ENCODE results near the gene NR1H3.

Gene NR1H3

DNA sequence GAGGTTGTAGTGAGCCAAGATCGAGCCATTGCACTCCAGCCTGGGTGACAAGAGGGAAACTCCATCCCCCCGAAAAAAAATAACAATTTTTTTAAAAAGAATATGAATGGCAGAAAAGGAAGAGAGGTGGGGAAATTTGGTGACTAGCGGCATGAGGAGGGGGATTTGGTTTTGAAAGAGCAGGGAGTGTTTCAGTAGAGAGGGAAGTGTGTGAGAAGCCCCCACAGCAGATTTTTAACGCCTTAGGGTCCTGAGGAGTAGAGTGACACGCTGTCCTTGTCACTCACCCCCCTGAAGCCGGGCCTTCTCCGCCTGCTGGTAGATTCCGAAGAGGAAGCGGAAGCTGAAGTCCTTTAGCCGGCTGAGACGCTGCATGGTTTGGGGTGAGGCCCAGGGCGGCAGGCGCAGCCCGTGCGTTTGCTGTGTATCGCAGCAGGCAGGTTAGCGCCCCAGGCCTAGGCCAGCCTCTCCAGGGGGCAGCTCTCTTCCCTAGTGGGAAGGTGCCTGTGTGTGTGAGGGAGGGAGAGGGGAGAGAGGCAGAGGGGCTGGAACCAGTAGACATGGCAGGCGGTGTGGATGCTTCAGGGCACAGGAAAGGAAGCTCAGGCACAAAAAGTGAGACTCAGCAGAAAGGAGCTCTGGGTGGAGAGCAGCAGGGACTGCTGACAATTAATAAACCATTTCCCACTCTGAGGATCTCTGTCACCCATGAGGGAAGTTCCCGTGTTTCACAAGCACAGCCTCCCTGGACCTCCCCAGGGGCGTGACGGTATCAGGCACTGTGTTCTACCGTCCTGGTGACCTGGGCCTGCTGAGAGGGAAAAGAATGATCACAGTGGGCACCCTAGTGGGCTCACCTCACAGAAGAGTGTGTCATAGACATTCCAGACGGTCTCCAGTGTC, 13.1 kb upstream of the NR1H3 start:
- DNase-seq = no peak

DNA sequence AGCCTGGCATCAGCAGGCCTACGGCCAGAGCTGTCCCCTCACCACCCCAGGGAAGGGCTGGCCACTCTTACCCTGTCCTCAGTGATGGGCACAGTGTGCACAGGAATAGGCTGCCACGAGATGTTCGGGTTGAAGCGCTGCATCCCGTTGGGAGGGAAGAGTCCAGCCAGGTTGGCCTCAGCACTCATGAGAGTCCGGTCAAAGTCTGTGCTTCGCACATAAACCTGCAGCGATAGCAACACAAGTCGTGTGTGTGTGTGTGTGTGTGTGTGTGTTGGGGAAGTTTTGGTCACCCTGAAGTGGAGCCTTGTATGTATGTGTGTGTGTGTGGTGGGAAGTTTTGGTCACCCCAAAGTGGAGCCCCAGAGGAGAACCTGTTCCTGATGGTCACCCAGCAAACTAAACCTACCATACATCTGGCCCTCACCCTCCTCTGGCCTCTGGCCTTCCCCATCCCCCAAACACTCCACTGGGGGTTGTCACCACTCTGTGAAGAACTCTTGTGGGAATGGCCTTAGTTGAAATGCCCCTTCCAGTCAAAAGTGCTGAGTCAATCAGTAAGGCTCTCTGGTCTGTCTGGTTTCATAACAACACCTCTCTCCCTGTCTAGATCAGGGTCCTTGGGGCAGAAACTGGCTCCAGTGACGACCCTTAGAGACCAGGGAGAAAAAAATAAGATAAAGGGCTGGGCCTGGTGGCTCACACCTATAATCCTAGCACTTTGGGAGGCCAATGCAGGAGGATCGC, 12.0 kb upstream of the NR1H3 start:
- DNase-seq = no peak

DNA sequence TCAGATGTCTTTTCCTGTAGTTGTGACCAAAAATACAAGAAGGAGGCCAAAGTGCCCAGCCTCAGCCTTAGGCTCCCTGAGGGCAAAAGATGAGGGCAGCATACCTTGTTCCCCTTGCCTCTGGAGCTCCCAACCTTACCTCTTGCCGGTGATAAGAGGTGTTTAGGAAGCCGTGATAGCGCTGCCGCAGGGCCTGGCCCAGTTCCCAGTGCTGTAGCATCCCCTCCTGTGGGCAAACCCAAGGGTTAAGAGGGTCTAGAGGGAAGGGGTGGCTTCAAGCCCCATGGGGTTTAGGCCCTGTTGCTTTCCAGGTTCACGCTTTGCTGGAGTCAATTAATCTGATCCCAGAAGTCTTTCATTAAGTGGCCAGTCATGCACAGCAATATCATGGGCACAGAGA, 10.3 kb upstream of the NR1H3 start:
- DNase-seq = no peak

DNA sequence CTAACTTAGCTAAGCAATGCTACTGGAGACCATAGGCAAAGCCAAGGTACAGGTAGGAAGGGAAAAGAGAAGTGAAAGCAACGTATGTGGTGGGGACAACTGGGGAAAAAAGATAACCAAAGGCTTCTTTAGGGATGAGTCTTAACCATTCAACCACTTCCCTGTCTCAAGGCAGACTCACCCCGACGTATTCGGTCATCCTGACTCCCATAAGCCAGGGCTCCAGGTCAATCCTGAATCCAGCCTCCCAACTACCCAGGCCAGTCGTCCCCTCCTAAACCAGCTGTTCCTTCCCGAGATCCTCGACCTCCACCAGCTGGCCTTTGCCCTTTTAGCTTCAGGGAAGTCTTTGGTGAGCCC, 9.5 kb upstream of the NR1H3 start:
- DNase-seq = no peak

DNA sequence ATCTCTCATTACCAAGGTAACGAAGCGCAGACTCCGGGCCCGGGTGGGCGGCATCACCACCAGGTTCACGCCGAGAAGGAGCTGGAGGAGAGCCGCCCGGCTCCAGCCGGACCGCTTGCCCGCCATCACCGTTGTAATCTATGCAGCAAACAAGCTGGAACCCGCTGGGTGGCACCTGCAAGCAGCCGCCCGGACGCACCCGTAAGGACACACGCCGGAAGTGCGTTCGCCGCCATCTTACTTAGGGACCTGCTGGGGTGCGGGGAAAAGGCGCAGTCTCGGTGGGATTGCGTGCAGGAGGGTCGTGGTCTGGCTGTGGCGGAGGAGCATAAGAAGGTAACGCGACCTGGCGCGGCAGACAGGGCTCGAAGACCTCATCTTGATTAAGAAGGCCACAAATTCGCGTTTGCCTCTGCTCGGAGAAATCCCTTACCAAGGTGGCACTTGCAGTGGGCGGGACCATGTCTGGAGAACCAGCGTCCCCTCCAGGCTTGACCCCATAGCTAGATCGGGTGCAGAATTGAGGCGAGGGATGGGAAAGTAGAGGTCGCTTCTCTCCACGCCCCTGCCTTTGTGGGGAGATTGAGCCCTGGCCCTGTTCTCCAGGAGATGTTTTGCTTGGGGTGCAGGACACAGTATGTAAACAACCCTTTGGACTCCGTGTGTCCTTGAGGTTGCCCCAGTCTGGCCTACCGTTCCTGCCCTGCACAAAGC, 9.0 kb upstream of the NR1H3 start, which contains the start of gene ACP2:
Gene ACP2 (minus strand): TSS at position 151 of the 714 bp plus-strand sequence. CDS start 25 bp downstream, at position 126.
- DNase-seq = peak; percentile 92

DNA sequence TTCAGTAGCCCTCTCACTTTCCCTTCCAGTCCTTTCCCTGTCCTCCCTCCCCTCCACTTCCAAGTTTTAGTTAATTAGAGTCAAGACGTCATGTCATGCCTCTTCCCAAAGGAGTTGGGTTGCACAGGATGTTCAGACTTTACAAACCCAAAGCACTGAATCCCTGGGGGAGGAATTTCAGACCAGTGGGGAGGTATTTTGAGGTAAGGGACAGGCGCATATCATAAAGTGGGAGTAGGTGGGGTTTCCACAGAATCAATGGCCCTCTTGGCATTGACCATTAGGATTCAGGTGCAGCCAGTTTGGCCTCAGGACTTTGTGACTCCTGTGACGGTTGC, 8.4 kb upstream of the NR1H3 start:
- DNase-seq = no peak

DNA sequence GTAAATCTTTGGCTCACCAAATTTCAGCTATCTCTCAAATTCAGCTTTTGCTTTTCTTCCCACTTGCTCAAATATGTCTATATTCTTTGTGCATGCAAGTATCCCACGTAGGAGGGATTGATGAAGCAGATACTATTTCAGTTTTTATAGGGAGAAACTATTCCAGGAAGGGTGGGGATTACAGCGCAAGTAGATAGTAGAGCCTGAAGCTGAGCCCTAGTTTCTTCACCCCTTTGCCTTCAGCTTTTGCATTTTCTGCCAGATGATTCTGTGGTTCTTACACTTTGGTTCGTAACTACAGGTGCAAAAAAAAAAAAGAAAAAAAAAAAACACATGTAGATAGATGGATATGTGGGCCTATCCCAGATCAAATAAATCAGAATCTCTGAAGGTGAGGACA, 6.0 kb upstream of the NR1H3 start:
- no peak for DNase-seq

DNA sequence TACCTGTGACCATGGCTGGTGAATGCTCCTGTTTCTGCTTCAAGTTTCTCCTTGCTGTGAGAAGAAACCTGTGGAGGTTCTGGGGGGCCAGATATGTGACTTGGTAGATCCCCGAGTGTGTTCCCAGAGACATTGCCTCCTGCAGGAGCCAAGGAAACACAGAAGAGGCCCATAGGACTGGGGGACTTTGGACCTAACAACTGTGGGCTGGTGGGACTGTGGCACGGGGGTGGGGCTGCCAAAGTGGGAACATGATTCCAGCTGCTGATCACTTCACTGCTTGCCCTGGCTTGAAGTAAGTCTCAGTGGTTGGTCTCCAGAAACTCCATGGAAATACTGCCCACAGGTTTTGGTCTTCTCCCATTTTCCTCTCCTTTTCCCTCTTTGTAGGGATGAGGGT, 4.1 kb upstream of the NR1H3 start:
- DNase-seq = no peak

DNA sequence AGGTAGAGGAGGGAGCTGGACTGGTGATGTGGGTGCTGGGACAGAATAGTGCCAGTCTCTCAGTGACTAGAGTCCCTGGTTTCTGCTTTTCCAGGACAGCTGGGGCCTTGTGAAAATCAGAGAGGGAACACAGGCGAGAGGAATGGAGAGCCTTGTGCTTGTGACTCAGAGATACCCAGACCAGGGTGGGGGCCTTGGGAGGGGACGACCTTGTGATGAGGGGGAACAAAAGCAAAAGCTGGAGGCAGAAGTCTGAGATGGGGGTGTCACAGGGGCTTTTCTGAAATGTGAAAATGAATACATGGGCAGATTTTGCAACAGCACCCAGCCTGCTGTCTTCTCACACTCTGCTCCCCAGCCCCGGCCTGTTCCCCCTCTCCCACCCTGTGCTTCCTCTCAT, 3.4 kb upstream of the NR1H3 start:
- no peak for DNase-seq

DNA sequence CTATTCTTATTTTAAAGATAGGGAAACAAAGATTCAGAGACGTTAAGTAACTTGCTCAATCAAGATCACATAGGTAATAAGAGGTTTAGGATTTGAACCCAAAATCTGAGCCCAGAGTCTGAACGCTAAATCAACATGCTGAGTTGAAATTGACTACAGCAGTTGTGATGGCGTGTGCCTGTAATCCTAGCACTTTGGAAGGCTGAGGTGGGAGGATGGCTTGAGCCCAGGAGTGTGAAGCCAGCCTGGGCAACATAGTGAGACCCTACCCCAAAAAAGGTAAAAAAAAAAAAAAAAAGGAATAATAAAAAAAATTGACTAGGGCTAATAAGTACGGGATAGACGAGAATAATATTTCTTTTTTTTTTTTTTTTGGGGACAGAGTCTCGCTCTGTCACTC, 1.4 kb upstream of the NR1H3 start:
- no peak for DNase-seq

DNA sequence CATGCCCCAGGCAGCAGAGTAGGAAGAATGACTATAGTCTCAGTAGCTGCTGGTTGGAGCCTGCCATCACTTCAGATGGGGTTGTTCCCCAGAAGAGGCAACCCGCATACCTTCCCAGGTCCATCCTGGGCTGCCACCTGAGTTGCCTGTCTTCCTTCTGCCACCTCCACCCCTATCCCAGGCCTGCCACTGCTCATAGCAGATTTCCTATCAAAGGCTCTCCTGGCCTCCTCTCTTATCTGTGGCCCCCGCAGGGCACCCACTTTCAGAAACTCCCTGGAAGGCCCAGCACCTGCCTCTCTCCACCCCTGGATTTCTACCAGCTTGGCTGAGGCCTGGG, 649 bp upstream of the NR1H3 start:
- no peak for DNase-seq

DNA sequence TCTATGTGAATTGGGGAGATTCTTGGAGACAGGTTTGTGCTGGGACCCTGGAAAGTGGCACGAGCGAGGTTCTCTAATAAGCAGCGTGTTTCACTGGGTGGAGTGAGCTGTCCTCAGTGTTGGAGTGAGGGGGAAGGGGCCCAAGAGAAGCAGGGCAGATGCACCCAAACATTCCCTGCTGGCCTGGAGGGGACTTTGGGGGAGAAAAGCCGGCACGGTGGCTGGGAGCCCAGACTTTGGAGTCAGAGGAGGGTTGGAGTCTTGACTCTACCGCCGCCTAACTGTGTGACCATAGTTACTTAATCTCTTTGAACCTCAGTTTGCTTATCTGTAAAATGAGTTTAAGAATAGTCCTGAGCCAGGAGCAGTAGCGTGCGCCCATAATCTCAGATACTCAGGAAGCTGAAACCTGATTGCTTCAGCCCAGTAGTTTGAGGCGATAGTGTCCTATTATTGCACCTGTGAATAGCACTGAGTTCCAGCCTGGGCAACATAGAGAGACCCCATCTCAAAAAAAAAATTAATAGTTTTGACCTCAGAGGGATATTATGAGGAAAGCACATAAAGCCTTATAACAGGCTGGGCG, 614 bp downstream of the NR1H3 start:
- no peak for DNase-seq

DNA sequence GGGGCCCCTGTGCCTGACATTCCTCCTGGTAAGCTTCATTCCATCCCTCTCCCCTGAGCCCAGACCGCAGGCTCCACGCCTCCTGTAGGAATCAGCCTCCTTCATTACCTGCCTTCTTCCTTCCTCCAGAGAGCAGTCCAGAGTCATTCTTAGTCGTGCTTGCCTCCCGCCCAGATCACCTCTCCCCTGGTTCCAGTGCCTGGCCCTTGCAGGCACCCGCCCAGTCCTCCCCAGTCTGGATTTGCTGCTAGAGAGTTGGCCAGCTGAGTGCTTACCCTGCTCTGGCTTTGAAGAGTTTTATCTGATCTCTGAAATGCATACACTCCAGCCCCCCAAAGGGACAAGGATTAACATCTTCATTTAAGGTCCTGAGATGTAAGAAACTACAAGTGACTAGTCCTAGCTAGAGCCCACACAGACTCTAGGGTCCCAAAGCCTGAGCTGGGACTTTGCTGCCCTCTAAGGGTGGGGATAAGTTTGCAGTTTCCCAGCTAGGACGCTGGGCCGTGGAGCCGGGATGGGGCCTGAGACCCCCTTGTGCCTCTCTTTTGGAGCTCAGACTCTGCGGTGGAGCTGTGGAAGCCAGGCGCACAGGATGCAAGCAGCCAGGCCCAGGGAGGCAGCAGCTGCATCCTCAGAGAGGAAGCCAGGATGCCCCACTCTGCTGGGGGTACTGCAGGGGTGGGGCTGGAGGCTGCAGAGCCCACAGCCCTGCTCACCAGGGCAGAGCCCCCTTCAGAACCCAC, 1.6 kb downstream of the NR1H3 start:
- peak; percentile 46 for DNase-seq

DNA sequence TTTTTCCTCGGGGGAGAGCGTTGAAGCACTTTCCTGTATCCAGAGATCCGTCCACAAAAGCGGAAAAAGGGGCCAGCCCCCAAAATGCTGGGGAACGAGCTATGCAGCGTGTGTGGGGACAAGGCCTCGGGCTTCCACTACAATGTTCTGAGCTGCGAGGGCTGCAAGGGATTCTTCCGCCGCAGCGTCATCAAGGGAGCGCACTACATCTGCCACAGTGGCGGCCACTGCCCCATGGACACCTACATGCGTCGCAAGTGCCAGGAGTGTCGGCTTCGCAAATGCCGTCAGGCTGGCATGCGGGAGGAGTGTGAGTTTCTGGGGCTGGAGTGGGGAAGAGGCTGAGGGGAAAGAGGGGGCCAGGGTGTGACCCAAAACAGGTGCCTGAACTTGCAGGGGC, 2.6 kb downstream of the NR1H3 start:
- DNase-seq = no peak

DNA sequence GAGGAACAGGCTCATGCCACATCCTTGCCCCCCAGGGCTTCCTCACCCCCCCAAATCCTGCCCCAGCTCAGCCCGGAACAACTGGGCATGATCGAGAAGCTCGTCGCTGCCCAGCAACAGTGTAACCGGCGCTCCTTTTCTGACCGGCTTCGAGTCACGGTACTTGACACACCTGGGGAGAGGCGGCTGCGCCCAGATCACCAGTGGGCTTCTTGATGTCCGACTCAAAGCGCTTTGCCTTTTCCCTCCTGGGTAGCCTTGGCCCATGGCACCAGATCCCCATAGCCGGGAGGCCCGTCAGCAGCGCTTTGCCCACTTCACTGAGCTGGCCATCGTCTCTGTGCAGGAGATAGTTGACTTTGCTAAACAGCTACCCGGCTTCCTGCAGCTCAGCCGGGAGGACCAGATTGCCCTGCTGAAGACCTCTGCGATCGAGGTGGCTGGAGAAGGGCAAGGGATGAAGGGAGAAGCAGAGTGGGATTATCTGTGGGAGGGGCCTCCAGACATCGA, 3.5 kb downstream of the NR1H3 start:
- no peak for DNase-seq

DNA sequence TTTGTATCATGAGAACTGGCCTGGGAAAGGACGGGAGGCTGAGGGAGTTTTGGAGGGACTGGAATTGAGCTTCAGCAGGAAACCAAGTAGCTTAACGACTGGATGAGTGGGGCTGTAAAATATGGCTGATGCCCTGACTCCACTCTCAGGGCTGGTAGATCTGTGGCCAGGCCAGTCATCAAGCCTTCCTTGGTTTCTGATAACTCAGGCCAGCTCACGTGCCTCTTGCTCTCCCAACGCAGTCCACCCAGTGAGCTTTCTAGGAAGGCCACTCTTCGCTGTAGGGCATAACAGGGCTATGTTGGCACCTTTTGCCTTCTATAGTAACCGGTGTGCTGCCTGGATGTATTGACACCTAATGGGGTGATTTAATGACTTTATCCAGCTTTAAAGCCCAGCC, 6.3 kb downstream of the NR1H3 start:
- DNase-seq = no peak

DNA sequence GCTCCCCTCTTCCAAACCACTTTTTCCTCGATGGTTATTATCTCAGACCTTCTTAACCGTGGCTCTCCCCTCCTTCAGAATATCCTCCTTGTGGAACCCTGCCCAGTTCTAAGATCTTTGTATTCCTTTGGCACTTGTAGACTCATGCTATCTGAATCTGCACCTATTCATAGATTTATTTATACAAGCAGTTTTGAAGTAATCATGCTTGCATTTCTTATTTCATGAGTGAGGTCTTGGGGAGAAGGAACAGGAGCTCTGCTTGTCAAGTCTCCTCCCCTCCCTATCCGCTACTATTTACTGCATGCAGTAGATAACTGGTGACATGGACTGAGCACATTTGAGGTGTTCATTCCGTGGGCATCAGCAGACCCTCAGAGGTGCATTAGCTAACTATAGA, 6.7 kb downstream of the NR1H3 start:
- DNase-seq = no peak

DNA sequence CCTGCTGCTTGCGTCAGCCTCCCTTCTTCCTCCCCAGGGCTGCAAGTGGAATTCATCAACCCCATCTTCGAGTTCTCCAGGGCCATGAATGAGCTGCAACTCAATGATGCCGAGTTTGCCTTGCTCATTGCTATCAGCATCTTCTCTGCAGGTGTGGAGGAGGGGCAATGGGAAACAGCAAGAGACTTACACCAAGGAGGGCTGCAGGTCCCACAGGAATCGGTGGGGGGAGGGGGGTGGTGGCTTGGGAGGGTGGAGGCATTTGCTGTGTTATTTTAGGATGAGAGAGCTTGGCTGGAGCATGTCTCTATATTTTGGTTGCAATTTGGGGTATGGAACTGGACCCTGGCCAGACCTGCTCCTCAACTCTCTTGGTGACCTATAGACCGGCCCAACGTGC, 10.1 kb downstream of the NR1H3 start:
- no peak for DNase-seq

DNA sequence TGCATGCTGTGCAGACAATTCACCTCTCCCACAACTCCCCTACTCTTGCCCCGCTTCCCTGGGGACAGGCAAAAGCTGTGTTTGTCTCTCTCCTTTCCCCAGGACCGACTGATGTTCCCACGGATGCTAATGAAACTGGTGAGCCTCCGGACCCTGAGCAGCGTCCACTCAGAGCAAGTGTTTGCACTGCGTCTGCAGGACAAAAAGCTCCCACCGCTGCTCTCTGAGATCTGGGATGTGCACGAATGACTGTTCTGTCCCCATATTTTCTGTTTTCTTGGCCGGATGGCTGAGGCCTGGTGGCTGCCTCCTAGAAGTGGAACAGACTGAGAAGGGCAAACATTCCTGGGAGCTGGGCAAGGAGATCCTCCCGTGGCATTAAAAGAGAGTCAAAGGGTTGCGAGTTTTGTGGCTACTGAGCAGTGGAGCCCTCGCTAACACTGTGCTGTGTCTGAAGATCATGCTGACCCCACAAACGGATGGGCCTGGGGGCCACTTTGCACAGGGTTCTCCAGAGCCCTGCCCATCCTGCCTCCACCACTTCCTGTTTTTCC, 10.7 kb downstream of the NR1H3 start:
- no peak for DNase-seq

DNA sequence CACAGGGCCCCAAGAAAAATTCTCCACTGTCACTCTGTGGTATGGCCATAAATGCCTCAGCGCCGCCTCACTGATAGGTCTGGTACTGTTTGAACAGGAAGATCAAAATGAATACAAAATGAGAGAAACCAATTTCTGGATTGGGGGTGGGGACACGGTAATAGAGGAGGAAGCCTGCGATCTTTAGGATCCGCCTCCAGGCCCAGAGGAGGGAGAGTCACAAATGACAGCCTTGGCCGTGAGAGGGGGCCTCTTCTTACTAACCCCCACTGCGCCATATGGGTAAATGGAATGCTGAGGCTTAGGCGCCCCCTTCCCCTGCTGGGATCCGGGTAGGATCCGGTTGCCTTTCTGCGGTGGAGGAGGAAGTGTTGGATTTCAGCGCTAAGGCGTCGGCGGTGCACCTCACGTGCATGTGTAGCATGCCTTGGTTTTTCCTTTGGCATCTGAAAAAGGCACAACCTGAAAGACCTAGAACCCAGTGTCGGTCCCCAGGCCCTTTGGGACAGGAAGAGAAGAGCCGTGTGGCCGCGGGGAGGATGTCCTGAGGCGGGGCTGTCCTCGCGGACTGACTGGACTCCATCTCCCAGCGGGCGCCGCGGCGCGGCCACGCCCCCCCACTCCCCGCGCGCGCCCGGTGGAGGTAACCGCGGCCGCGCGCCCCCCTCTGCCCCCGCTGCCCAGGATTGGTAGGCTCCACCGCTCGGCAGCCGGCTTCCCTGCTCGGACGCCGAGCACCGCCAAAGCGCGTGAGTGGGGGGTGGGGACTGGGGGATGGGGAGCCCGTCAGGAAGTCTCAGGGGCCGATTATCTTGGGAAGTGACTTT, 11.4 kb downstream of the NR1H3 start:
- DNase-seq = peak; percentile 89

DNA sequence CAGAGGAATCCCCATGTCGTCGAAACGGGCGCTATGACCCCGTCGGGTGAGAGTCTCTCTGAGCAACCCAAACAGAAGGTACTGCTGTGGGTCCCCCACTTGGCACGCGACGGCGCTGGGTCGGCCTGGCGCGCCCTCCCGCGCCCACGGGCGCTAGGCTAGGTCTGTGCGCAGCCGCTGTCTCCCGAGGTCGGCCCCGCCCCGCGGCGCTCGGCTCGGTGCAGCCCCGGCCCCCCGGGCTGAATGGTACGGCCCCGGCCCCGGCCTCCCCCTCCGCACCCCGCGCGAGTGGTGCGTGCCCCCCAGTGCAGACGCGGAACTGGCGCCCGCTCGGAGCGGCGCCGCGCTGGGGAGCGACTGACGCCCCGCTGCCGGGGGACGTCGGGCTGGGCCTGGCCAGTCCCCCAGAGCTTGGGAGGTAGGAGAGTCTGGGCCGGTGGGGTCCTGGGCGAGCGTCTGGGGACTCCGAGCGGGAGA, 12.1 kb downstream of the NR1H3 start, which contains the start of gene MADD:
Gene MADD (plus strand): TSS at position 305 of the 477 bp plus-strand sequence.
- peak; percentile 93 for DNase-seq

Measured in stimulated activated CD4-positive, alpha-beta T cell treated with anti-CD3 and anti-CD28 coated beads, Interleukin-15, amount 100 ng/mL, for 24 hours (primary cell).